EL (cell line): ENCODE measurements around the gene SLMAP.

Experiments used
- DNase-seq: peaks from one replicate; pipeline ENCODE4 v3.0.0-alpha.2; 2016

Gene SLMAP

GRCh38 chr3:57896031-57896430, 139.9 kb downstream of the SLMAP start:
- DNase-seq = no peak

GRCh38 chr3:57896691-57897090, 140.6 kb downstream of the SLMAP start:
- no peak for DNase-seq

GRCh38 chr3:57900786-57901185, 144.7 kb downstream of the SLMAP start:
- DNase-seq = no peak

GRCh38 chr3:57903124-57903890, 147.2 kb downstream of the SLMAP start:
- DNase-seq = no peak

- peak; percentile 38 for DNase-seq
These were observed 154.9 kb downstream of the SLMAP start for GRCh38 chr3:57910990-57911389.

GRCh38 chr3:57911593-57911992, 155.5 kb downstream of the SLMAP start:
- DNase-seq = peak; percentile 53

- DNase-seq = peak; percentile 14
These were observed 161.5 kb downstream of the SLMAP start for GRCh38 chr3:57917601-57918000.

GRCh38 chr3:57918123-57918837, 162.2 kb downstream of the SLMAP start:
- peak; percentile 86 for DNase-seq

- DNase-seq = no peak
These were observed 163.9 kb downstream of the SLMAP start for GRCh38 chr3:57919987-57920386.

- no peak for DNase-seq
These were observed 167.0 kb downstream of the SLMAP start for GRCh38 chr3:57923101-57923500.

- DNase-seq = no peak
These were observed 167.6 kb downstream of the SLMAP start for GRCh38 chr3:57923752-57924151.

GRCh38 chr3:57927166-57927565, 171.1 kb downstream of the SLMAP start:
- no peak for DNase-seq

- DNase-seq = no peak
These were observed 171.8 kb downstream of the SLMAP start for GRCh38 chr3:57927916-57928315.

- no peak for DNase-seq
These were observed 172.4 kb downstream of the SLMAP start for GRCh38 chr3:57928511-57928910.

GRCh38 chr3:57929988-57930387, 173.9 kb downstream of the SLMAP start:
- DNase-seq = no peak

- no peak for DNase-seq
These were observed 177.5 kb downstream of the SLMAP start for GRCh38 chr3:57933602-57934001.

GRCh38 chr3:57934373-57934772, 178.3 kb downstream of the SLMAP start:
- no peak for DNase-seq

- DNase-seq = no peak
These were observed 179.4 kb downstream of the SLMAP start for GRCh38 chr3:57935539-57935938.

GRCh38 chr3:57937092-57937491, 181.0 kb downstream of the SLMAP start:
- no peak for DNase-seq

- no peak for DNase-seq
These were observed 183.7 kb downstream of the SLMAP start for GRCh38 chr3:57939775-57940174.

- DNase-seq = no peak
These were observed 186.3 kb downstream of the SLMAP start for GRCh38 chr3:57942388-57942787.

- no peak for DNase-seq
These were observed 186.8 kb downstream of the SLMAP start for GRCh38 chr3:57942872-57943283.

- DNase-seq = no peak
These were observed 187.7 kb downstream of the SLMAP start for GRCh38 chr3:57943525-57944495.
